Peyer's patch (tissue), 4 donors: Measurements from ENCODE around the gene TMEM63B. TPM values are rescaled to one million over a fixed set of nuclear protein-coding genes. Genes with fewer than 3 reads are reported as not detected.

ENCODE experiments used
- DNase-seq, 3 donors: peaks; one replicate each; pipeline ENCODE4 v3.0.0-alpha.2; 2017 to 2019
- H3K27ac ChIP-seq, 4 donors: fragments of 200-600 bp; sonication (generic); one replicate each; pipeline ENCODE4 v1.5.1; 2016 to 2019
- H3K27me3 ChIP-seq, 2 donors: fragments of 200-600 bp; sonication (generic); one replicate each; pipeline ENCODE4 v1.5.1; 2019
- H3K36me3 ChIP-seq, 3 donors: fragments of 200-600 bp; sonication (generic); one replicate each; pipeline ENCODE4 v1.5.1; 2016 to 2019
- H3K4me1 ChIP-seq, 4 donors: fragments of 200-600 bp; sonication (generic); one replicate each; pipeline ENCODE4 v1.5.1; 2016 to 2019
- H3K4me3 ChIP-seq, 4 donors: fragments of 200-600 bp; sonication (generic); 1 replicate in 3 of 4; 2 replicates in 1 of 4; pipeline ENCODE4 v1.5.1; 2016 to 2019; ENCODE audit warnings: mild to moderate bottlenecking in 1 of 4
- H3K9me3 ChIP-seq, 4 donors: fragments of 200-600 bp; sonication (generic); one replicate each; pipeline ENCODE4 v1.5.1; 2016 to 2019; ENCODE audit warnings: mild to moderate bottlenecking in 1 of 4
- CTCF ChIP-seq, 6 experiments: fragments of 450-650 bp in 4 of 6; fragments of 200-600 bp in 2 of 6; sonication (generic) in 1 of 6; IDR thresholded peaks; one replicate each; pipeline ENCODE4 v1.5.1; 2017 to 2019; ENCODE audit warnings: antibody characterized with exemption in 6 of 6, mild to moderate bottlenecking in 3 of 6, moderate library complexity in 1 of 6
- POLR2A ChIP-seq, 2 donors: fragments of 450-650 bp; IDR thresholded peaks; one replicate each; pipeline ENCODE4 v1.5.1; 2017; ENCODE audit warnings: antibody characterized with exemption in 2 of 2, mild to moderate bottlenecking in 2 of 2, moderate library complexity in 2 of 2
- total RNA-seq, 4 donors: library from RNA; depleted of rRNA; stranded (reverse); fragments of >200 nt; gene quantifications; one replicate each; pipeline ENCODE4 v1.1.0, GENCODE V29; 2016

Gene TMEM63B
- total RNA-seq, 4 donors from 2014 or later = 56.9 to 92.1 (median 81.9) TPM

DNA sequence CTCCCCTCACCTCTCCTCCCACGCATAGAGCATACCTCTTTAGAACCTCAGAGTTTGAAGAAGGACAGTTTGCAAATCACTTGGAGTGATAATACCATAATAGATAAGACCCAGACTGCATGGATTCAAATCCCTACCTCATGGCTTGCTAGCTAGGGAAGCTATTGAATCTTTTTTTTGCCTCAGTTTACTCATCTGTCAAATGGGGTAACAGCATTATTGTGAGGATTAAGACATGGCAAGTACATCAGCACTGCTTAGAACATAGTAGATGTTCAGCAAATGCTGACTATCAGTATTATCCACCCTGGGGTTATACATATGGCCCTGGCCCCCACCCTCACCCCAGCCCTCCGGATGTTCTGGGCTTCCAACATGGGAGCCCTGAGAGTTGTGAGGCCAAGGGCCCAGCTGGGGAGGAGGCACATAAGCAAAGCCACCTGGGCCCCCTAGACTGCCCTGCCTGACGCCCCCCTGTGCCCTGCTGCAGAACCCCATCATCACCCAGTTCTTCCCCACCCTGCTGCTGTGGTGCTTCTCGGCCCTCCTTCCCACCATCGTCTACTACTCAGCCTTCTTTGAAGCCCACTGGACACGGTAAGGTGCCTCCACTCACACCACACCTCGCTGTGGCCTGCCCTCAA lies 22.1 kb downstream of the TMEM63B start:
- Histone ChIP-seq H3K4me3 (no peak overlapping the region), H3K4me1 (peaks cover 0 to 4% (median 0%) of the 10 kb centered on the region in 4 donors), H3K27me3 (no peaks in the 10 kb centered on the region), H3K27ac (no peak overlapping the region), H3K36me3 (peaks cover 0 to 59% (median 0%) of the 10 kb centered on the region in 3 donors), H3K9me3 (no peaks in the 10 kb centered on the region)
- TF ChIP-seq CTCF (IDR thresholded peaks at IDR 0.05) (no peak), POLR2A (IDR thresholded peaks at IDR 0.05) (no peak)
- no peak for DNase-seq

- Histone ChIP-seq H3K9me3 (no peaks in the 10 kb centered on the region), H3K36me3 (peaks cover 0 to 56% (median 0%) of the 10 kb centered on the region in 3 donors), H3K4me1 (peaks cover 0 to 4% (median 0%) of the 10 kb centered on the region in 4 donors), H3K4me3 (no peak overlapping the region), H3K27me3 (no peaks in the 10 kb centered on the region), H3K27ac (no peak overlapping the region)
- TF ChIP-seq POLR2A (IDR thresholded peaks at IDR 0.05) (no peak), CTCF (IDR thresholded peaks at IDR 0.05) (no peak)
- no peak for DNase-seq
These were observed 23.1 kb downstream of the TMEM63B start for GRCh38 chr6:44150317-44150917.

- TF ChIP-seq CTCF (IDR thresholded peaks at IDR 0.05) = peak; percentile 98 to 99 (median 99)
- no peak for TF ChIP-seq POLR2A (IDR thresholded peaks at IDR 0.05)
- Histone ChIP-seq H3K27ac (peak overlapping the region in 1 of 4 donors; percentile 31), H3K4me1 (peaks cover 0 to 4% (median 0%) of the 10 kb centered on the region in 4 donors), H3K9me3 (no peaks in the 10 kb centered on the region), H3K27me3 (no peaks in the 10 kb centered on the region), H3K4me3 (no peak overlapping the region), H3K36me3 (peaks cover 0 to 46% (median 0%) of the 10 kb centered on the region in 3 donors)
- DNase-seq = peak; percentile 64 to 87 (median 84)
These were observed 24.2 kb downstream of the TMEM63B start for GRCh38 chr6:44151348-44152108.

GRCh38 chr6:44152109-44152461 lies 24.7 kb downstream of the TMEM63B start:
- H3K4me1 ChIP-seq = peaks cover 0 to 4% (median 0%) of the 10 kb centered on the region in 4 donors
- H3K4me3 ChIP-seq = no peak overlapping the region
- TF ChIP-seq POLR2A (IDR thresholded peaks at IDR 0.05) (no peak), CTCF (IDR thresholded peaks at IDR 0.05) (no peak)
- H3K36me3 ChIP-seq = peaks cover 0 to 41% (median 0%) of the 10 kb centered on the region in 3 donors
- H3K27me3 ChIP-seq = no peaks in the 10 kb centered on the region
- DNase-seq = no peak
- H3K27ac ChIP-seq = no peak overlapping the region
- no peaks in the 10 kb centered on the region for H3K9me3 ChIP-seq

DNA sequence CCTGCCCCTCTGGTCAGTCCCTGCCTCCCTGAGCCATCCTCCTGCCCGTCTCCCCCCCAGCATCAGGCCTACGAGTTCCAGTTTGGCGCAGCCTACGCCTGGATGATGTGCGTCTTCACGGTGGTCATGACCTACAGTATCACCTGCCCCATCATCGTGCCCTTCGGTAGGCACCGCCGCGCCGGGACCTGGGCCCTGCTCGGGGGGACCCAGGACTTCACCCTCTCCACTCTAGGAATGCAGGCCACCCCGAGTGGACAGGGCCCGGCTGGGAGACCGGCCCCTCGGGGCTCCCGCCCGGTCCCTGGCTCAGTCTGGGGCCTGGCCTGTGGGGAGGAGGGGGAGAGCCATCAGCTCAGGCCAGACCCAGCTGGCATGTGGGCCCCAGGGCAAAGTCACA lies 25.2 kb downstream of the TMEM63B start:
- peaks cover 0 to 36% (median 0%) of the 10 kb centered on the region in 3 donors for H3K36me3 ChIP-seq
- no peak for DNase-seq

More for the DNA sequence above, 25.2 kb downstream of the TMEM63B start:
- peaks cover 0 to 4% (median 0%) of the 10 kb centered on the region in 4 donors for H3K4me1 ChIP-seq
- H3K27ac ChIP-seq = no peak overlapping the region
- TF ChIP-seq POLR2A (IDR thresholded peaks at IDR 0.05) = no peak
- TF ChIP-seq CTCF (IDR thresholded peaks at IDR 0.05) = no peak
- no peaks in the 10 kb centered on the region for H3K27me3 ChIP-seq
- no peaks in the 10 kb centered on the region for H3K9me3 ChIP-seq
- no peak overlapping the region for H3K4me3 ChIP-seq
